GM23338 (cell line): ENCODE data around the gene CHD2. TPM values are rescaled to one million over a fixed set of nuclear protein-coding genes. Genes with fewer than 3 reads are reported as not detected.

Experiments
- ATAC-seq: fragments of 200-7000 bp; cut with Tn5 transposase; 3 replicates; pipeline ENCODE4 v1.9.1; 2020
- DNase-seq: peaks from one replicate; pipeline ENCODE4 v3.0.0-alpha.2; 2015; ENCODE audit warnings: low spot score
- H2AFZ ChIP-seq: fragments of 200-600 bp; sonication (generic); 2 replicates; pipeline ENCODE4 v1.8.0; 2016; ENCODE audit warnings: antibody characterized with exemption, mild to moderate bottlenecking, moderate library complexity
- H3F3A ChIP-seq: fragments of 200-600 bp; sonication (generic); replicated peaks from 2 replicates; pipeline ENCODE4 v1.8.0; 2017; ENCODE audit warnings: antibody characterized with exemption, mixed run types, low read depth
- H3K27ac ChIP-seq: fragments of 200-600 bp; sonication (generic); 2 replicates; pipeline ENCODE4 v1.6.1; 2016; ENCODE audit warnings: low read depth
- H3K27me3 ChIP-seq: fragments of 200-600 bp; sonication (generic); 2 replicates; pipeline ENCODE4 v1.8.0; 2016; ENCODE audit warnings: mild to moderate bottlenecking, mixed run types, moderate library complexity; ENCODE audit not compliant: insufficient read depth
- H3K36me3 ChIP-seq: fragments of 200-600 bp; sonication (generic); 2 replicates; pipeline ENCODE4 v1.8.0; 2016; ENCODE audit warnings: mild to moderate bottlenecking; ENCODE audit not compliant: insufficient read depth
- H3K4me1 ChIP-seq: fragments of 200-600 bp; sonication (generic); 2 replicates; pipeline ENCODE4 v1.8.0; 2016; ENCODE audit warnings: mild to moderate bottlenecking, moderate library complexity; ENCODE audit not compliant: insufficient read depth
- H3K4me2 ChIP-seq: fragments of 200-600 bp; sonication (generic); 2 replicates; pipeline ENCODE4 v1.7.1; 2017; ENCODE audit warnings: mixed run types
- H3K4me3 ChIP-seq: fragments of 200-600 bp; sonication (generic); 2 replicates; pipeline ENCODE4 v1.6.1; 2016; ENCODE audit warnings: mixed run types
- H3K79me2 ChIP-seq: fragments of 200-600 bp; sonication (generic); replicated peaks from 2 replicates; pipeline ENCODE4 v1.8.0; 2017; ENCODE audit warnings: mild to moderate bottlenecking; ENCODE audit not compliant: insufficient read depth
- H3K9me2 ChIP-seq: fragments of 200-600 bp; sonication (generic); 2 replicates; pipeline ENCODE4 v1.8.0; 2017; ENCODE audit not compliant: insufficient read depth
- H4K20me1 ChIP-seq: fragments of 200-600 bp; sonication (generic); replicated peaks from 2 replicates; pipeline ENCODE4 v1.8.0; 2017; ENCODE audit warnings: mild to moderate bottlenecking; ENCODE audit not compliant: insufficient read depth
- H3K27ac Mint-ChIP-seq: 2 replicates; pipeline ENCODE4 v1.8.0; 2020; ENCODE audit warnings: inconsistent platforms, mild to moderate bottlenecking, moderate library complexity, mixed read lengths
- H3K27me3 Mint-ChIP-seq: 3 replicates; pipeline ENCODE4 v1.8.0; 2022; ENCODE audit warnings: low read depth, mild to moderate bottlenecking, moderate library complexity, mixed read lengths, inconsistent platforms; ENCODE audit not compliant: insufficient read depth, poor library complexity
- H3K36me3 Mint-ChIP-seq: 3 replicates; pipeline ENCODE4 v1.8.0; 2021; ENCODE audit warnings: low read depth, mild to moderate bottlenecking, inconsistent platforms, moderate library complexity, mixed read lengths
- H3K4me1 Mint-ChIP-seq: 3 replicates; pipeline ENCODE4 v1.8.0; 2020; ENCODE audit warnings: mild to moderate bottlenecking, inconsistent platforms, mixed read lengths
- H3K4me3 Mint-ChIP-seq: 3 replicates; pipeline ENCODE4 v1.8.0; 2021; ENCODE audit warnings: moderate library complexity, mild to moderate bottlenecking, inconsistent platforms, mixed read lengths
- H3K9me3 Mint-ChIP-seq: 3 replicates; pipeline ENCODE4 v1.8.0; 2020; ENCODE audit warnings: moderate library complexity, mild to moderate bottlenecking, inconsistent platforms, mixed read lengths
- CREB1 ChIP-seq: fragments of 250-450 bp; sonication (Bioruptor Pico); IDR thresholded peaks from 2 replicates; pipeline ENCODE4 v1.5.0; 2020; ENCODE audit warnings: low read depth, mild to moderate bottlenecking, moderate library complexity
- EZH2 ChIP-seq: fragments of 200-600 bp; sonication (generic); IDR thresholded peaks from one replicate; pipeline ENCODE4 v1.8.0; 2017; ENCODE audit warnings: antibody characterized with exemption, mild to moderate bottlenecking, low read depth; ENCODE audit not compliant: unreplicated experiment
- EZH2phosphoT487 ChIP-seq: fragments of 200-600 bp; sonication (generic); IDR thresholded peaks from one replicate; pipeline ENCODE4 v1.8.1; 2018; ENCODE audit warnings: antibody characterized with exemption; ENCODE audit not compliant: unreplicated experiment
- JUNB ChIP-seq: IDR thresholded peaks from one replicate; pipeline ENCODE4 v1.6.1; 2016; ENCODE audit warnings: antibody characterized with exemption; ENCODE audit not compliant: unreplicated experiment
- POLR2AphosphoS5 ChIP-seq: IDR thresholded peaks from 2 replicates; pipeline ENCODE4 v1.6.1; 2016; ENCODE audit warnings: antibody characterized with exemption, low read depth
- STAT1 ChIP-seq: IDR thresholded peaks from one replicate; pipeline ENCODE4 v1.6.1; 2016; ENCODE audit warnings: antibody characterized with exemption; ENCODE audit not compliant: unreplicated experiment
- ZNF114 ChIP-seq: fragments of 250-450 bp; sonication (Bioruptor Pico); IDR thresholded peaks from 2 replicates; pipeline ENCODE4 v1.5.0; 2020; ENCODE audit warnings: mild to moderate bottlenecking, moderate library complexity
- ZNF331 ChIP-seq: fragments of 250-450 bp; sonication (Bioruptor Pico); IDR thresholded peaks from 2 replicates; pipeline ENCODE4 v1.5.0; 2020; ENCODE audit warnings: low read depth, mild to moderate bottlenecking, moderate library complexity
- polyA plus RNA-seq: library from polyadenylated mRNA; unstranded; fragments of >200 nt; fragmentation: Nextera tagmentation; extraction: Ambion mirVana; gene quantifications from 2 replicates; pipeline ENCODE4 v1.2.1, GENCODE V29; 2016
- total RNA-seq: library from RNA; depleted of rRNA; stranded (reverse); fragments of >200 nt; shearing (Covaris generic); gene quantifications from 2 replicates; pipeline ENCODE4 v1.2.3, GENCODE V29; 2014
- TF ChIP-seq, protein P1 (sequence below), 2 experiments: fragments of 200-600 bp in 1 of 2; sonication (generic) in 1 of 2; conservative IDR thresholded peaks; 2 replicates each; pipeline versions ENCODE4 v1.5.1 to v1.6.1; 2016 to 2017; ENCODE audit warnings: antibody characterized with exemption in 2 of 2, low read depth in 2 of 2, mild to moderate bottlenecking in 2 of 2, moderate library complexity in 1 of 2
- TF ChIP-seq, protein P2 (sequence below): IDR thresholded peaks from 2 replicates; pipeline ENCODE4 v1.6.1; 2016; ENCODE audit warnings: antibody characterized with exemption
- TF ChIP-seq, protein P3 (sequence below): fragments of 250-450 bp; sonication (Bioruptor Pico); IDR thresholded peaks from 2 replicates; pipeline ENCODE4 v1.5.0; 2020; ENCODE audit warnings: mild to moderate bottlenecking, moderate library complexity

Gene CHD2
- total and polyA plus RNA-seq, 2 experiments from 2014 or later, result 119 to 130 TPM

DNA sequence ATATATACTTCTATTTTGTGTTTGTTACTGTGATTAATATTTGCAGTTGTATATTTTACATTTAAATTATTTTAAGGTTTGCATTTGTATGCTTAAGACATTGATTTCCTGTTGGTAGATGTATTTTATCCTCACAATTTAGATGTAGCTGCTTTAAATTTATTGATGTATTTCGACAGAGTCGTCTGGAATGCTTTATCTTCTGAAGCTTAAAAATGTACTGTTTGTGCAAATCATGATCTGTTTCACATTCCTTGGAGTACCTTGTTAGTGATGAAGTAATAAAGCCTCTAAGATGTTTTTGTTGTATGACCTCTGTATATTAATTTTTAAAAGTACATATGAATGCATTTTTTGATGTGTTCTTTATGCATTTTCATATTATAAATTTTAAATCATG lies 1.9 kb downstream of the CHD2 start:
- Histone ChIP-seq H3K36me3 (peaks cover 4% of the 10 kb centered on the region; the same call in 1 of the 2 replicates), H3K79me2 (peaks cover 88% of the 10 kb centered on the region), H2AFZ (no peak overlapping the region), H3K9me2 (no peaks in the 10 kb centered on the region), H4K20me1 (peaks cover 14% of the 10 kb centered on the region), H3K27me3 (no peaks in the 10 kb centered on the region), H3K4me3 (peak overlapping the region; percentile 65), H3K27ac (peak overlapping the region; percentile 99), H3K4me1 (peaks cover 21% of the 10 kb centered on the region), H3F3A (0 out of 2 replicates have a peak, but pooled peaks cover 9% of the 10 kb centered on the region), H3K4me2 (peak overlapping the region; percentile 84)
- Mint-ChIP-seq H3K9me3 (no peaks in the 10 kb centered on the region; the same call in 2 of the 3 replicates), H3K4me1 (peaks cover 30% of the 10 kb centered on the region), H3K4me3 (peak overlapping the region; percentile 80), H3K27ac (no peak overlapping the region), H3K27me3 (peaks cover 13% of the 10 kb centered on the region), H3K36me3 (peaks cover 59% of the 10 kb centered on the region)
- TF ChIP-seq, protein P1, sequence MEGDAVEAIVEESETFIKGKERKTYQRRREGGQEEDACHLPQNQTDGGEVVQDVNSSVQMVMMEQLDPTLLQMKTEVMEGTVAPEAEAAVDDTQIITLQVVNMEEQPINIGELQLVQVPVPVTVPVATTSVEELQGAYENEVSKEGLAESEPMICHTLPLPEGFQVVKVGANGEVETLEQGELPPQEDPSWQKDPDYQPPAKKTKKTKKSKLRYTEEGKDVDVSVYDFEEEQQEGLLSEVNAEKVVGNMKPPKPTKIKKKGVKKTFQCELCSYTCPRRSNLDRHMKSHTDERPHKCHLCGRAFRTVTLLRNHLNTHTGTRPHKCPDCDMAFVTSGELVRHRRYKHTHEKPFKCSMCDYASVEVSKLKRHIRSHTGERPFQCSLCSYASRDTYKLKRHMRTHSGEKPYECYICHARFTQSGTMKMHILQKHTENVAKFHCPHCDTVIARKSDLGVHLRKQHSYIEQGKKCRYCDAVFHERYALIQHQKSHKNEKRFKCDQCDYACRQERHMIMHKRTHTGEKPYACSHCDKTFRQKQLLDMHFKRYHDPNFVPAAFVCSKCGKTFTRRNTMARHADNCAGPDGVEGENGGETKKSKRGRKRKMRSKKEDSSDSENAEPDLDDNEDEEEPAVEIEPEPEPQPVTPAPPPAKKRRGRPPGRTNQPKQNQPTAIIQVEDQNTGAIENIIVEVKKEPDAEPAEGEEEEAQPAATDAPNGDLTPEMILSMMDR (conservative IDR thresholded peaks at IDR 0.05; ENCODE audit: low read depth in 2 of 2), result no peak
- no peak for TF ChIP-seq ZNF331 (CRISPR knock-in tag)
- no peak for TF ChIP-seq EZH2phosphoT487
- TF ChIP-seq, protein P2, sequence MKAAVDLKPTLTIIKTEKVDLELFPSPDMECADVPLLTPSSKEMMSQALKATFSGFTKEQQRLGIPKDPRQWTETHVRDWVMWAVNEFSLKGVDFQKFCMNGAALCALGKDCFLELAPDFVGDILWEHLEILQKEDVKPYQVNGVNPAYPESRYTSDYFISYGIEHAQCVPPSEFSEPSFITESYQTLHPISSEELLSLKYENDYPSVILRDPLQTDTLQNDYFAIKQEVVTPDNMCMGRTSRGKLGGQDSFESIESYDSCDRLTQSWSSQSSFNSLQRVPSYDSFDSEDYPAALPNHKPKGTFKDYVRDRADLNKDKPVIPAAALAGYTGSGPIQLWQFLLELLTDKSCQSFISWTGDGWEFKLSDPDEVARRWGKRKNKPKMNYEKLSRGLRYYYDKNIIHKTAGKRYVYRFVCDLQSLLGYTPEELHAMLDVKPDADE, result no peak
- TF ChIP-seq JUNB, result no peak
- no peak for TF ChIP-seq STAT1
- no peak for TF ChIP-seq EZH2
- no peak for TF ChIP-seq CREB1
- no peak for TF ChIP-seq POLR2AphosphoS5
- TF ChIP-seq, protein P3, sequence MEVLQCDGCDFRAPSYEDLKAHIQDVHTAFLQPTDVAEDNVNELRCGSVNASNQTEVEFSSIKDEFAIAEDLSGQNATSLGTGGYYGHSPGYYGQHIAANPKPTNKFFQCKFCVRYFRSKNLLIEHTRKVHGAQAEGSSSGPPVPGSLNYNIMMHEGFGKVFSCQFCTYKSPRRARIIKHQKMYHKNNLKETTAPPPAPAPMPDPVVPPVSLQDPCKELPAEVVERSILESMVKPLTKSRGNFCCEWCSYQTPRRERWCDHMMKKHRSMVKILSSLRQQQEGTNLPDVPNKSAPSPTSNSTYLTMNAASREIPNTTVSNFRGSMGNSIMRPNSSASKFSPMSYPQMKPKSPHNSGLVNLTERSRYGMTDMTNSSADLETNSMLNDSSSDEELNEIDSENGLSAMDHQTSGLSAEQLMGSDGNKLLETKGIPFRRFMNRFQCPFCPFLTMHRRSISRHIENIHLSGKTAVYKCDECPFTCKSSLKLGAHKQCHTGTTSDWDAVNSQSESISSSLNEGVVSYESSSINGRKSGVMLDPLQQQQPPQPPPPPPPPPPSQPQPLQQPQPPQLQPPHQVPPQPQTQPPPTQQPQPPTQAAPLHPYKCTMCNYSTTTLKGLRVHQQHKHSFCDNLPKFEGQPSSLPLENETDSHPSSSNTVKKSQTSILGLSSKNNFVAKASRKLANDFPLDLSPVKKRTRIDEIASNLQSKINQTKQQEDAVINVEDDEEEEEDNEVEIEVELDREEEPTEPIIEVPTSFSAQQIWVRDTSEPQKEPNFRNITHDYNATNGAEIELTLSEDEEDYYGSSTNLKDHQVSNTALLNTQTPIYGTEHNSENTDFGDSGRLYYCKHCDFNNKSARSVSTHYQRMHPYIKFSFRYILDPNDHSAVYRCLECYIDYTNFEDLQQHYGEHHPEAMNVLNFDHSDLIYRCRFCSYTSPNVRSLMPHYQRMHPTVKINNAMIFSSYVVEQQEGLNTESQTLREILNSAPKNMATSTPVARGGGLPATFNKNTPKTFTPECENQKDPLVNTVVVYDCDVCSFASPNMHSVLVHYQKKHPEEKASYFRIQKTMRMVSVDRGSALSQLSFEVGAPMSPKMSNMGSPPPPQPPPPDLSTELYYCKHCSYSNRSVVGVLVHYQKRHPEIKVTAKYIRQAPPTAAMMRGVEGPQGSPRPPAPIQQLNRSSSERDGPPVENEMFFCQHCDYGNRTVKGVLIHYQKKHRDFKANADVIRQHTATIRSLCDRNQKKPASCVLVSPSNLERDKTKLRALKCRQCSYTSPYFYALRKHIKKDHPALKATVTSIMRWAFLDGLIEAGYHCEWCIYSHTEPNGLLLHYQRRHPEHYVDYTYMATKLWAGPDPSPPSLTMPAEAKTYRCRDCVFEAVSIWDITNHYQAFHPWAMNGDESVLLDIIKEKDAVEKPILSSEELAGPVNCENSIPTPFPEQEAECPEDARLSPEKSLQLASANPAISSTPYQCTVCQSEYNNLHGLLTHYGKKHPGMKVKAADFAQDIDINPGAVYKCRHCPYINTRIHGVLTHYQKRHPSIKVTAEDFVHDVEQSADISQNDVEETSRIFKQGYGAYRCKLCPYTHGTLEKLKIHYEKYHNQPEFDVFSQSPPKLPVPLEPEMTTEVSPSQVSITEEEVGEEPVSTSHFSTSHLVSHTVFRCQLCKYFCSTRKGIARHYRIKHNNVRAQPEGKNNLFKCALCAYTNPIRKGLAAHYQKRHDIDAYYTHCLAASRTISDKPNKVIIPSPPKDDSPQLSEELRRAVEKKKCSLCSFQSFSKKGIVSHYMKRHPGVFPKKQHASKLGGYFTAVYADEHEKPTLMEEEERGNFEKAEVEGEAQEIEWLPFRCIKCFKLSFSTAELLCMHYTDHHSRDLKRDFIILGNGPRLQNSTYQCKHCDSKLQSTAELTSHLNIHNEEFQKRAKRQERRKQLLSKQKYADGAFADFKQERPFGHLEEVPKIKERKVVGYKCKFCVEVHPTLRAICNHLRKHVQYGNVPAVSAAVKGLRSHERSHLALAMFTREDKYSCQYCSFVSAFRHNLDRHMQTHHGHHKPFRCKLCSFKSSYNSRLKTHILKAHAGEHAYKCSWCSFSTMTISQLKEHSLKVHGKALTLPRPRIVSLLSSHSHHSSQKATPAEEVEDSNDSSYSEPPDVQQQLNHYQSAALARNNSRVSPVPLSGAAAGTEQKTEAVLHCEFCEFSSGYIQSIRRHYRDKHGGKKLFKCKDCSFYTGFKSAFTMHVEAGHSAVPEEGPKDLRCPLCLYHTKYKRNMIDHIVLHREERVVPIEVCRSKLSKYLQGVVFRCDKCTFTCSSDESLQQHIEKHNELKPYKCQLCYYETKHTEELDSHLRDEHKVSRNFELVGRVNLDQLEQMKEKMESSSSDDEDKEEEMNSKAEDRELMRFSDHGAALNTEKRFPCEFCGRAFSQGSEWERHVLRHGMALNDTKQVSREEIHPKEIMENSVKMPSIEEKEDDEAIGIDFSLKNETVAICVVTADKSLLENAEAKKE (CRISPR knock-in tag), result no peak
- TF ChIP-seq ZNF114 (CRISPR knock-in tag), result no peak
- DNase-seq (no peak), ATAC-seq (no peak)
